Fibroblast of mammary gland (primary cell): ENCODE data around the gene MFN2.
A peak's percentile ranks its signal among the peaks of the same experiment; 100 is the strongest.

Experiments
- DNase-seq: peaks from one replicate; pipeline ENCODE4 v3.0.0-alpha.2; 2010; ENCODE audit warnings: low read depth
- H3K4me3 ChIP-seq: 2 replicates; pipeline ENCODE4 v1.5.1; 2011; ENCODE audit warnings: low read depth, mild to moderate bottlenecking, low read length, moderate library complexity; ENCODE audit not compliant: control insufficient read depth
- TF ChIP-seq, protein P1 (sequence below): conservative IDR thresholded peaks from 2 replicates; pipeline ENCODE4 v1.5.1; 2011; ENCODE audit warnings: low read depth, low read length, inconsistent platforms; ENCODE audit not compliant: control insufficient read depth, insufficient read depth

The MFN2 gene

DNA sequence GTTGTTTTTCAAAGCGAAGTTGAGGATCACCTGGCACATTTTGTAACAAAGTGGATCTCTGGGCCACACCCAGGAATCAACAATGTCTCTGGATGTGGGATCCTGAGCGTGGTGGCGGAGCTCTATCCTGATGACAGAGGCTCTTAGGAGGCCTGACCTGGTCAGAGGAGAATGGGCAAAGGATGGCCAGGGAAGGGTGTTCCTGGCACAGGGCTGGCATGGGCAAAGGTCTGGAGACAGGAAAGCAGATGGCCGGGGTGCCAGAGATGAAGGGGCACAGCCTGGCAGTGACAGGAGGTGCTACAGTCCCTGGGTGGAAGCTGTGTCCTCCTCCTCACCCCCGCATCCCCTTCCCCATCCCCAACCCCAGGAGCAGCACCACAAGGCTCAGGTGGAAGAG, 20.0 kb upstream of the MFN2 start:
- DNase-seq: no peak
- TF ChIP-seq, protein P1, sequence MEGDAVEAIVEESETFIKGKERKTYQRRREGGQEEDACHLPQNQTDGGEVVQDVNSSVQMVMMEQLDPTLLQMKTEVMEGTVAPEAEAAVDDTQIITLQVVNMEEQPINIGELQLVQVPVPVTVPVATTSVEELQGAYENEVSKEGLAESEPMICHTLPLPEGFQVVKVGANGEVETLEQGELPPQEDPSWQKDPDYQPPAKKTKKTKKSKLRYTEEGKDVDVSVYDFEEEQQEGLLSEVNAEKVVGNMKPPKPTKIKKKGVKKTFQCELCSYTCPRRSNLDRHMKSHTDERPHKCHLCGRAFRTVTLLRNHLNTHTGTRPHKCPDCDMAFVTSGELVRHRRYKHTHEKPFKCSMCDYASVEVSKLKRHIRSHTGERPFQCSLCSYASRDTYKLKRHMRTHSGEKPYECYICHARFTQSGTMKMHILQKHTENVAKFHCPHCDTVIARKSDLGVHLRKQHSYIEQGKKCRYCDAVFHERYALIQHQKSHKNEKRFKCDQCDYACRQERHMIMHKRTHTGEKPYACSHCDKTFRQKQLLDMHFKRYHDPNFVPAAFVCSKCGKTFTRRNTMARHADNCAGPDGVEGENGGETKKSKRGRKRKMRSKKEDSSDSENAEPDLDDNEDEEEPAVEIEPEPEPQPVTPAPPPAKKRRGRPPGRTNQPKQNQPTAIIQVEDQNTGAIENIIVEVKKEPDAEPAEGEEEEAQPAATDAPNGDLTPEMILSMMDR: no peak
- no peak overlapping the region for H3K4me3 ChIP-seq

DNA sequence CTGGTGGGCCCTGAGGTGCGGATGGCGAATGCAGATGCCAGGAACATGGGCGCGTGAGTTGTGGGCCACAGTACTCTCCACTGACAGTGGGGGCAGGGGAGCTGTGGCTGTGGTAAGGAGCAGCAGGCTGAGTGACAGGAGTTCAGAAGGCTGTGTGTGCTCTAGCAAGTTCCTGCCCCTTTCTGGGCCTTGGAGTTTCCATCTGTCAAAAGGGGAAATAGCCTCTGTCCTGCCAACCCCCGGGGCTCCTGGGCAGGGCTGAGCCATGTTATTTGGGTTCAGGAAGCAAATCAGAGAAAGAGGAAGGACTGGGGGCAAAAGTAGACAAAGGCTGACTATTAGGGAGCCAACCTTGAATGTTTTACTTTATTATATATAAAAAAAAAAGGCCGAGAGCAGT, 19.5 kb upstream of the MFN2 start:
- TF ChIP-seq, protein P1: no peak
- no peak for DNase-seq
- no peak overlapping the region for H3K4me3 ChIP-seq

DNA sequence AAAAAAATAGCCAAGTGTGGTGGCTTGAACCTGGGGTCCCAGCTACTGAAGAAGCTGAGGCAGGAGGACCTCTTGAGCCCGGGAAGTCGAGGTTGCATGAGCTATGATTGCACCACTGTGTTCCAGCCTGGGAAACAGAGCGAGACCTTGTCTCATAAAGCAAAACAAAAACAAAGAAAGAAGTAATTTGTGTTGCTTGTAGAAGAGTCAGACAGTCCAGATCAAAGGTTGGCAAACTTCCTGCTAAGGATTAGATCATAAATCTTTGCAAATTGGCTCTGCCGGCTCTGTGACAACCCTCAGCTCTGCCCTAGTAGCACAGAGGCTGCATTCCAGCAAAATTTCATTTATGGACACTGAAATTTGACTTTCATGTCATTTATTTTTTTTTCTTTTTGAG, 19.0 kb upstream of the MFN2 start:
- H3K4me3 ChIP-seq: no peak overlapping the region
- DNase-seq: peak; percentile 53
- TF ChIP-seq, protein P1: no peak

DNA sequence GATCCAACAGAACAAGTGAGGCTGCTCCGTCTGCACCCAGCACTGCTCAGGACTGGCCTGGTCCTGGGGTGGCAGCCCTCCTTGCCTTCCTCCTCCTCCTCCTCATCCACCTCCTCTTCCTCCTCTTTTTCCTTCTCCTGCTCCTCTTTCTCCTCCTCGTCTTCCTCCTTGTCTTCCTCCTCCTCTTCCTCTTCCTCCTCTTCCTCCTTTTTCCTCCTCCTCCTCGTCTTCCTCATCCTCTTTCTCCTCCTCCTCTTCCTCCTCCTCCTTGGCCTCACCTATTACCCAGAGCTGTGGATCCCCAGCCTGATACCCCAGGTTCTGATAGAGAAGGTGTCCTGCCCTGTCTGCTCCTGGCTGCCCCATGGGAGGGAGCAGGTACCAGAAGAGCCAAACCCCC, 16.6 kb upstream of the MFN2 start:
- no peak overlapping the region for H3K4me3 ChIP-seq
- DNase-seq: no peak
- TF ChIP-seq, protein P1: no peak

DNA sequence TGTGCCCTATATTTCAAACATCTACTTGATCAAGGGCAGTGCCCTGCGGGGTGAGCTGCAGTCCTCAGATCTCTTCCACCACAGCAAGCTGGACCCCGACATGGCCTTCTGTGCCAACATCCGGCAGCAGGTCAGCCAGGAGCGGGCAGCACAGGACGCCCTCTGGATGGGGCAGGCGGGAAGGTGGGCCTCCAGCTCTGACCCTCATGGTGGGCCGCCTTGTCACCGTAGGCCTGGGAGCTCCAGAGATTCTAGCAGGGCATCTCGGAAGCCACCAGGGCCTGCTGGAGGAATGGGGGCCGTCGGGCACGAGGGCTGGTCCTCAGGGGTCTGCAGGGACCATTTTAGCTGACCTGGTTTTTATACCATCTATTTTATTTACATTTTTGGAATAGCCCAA, 15.6 kb upstream of the MFN2 start:
- H3K4me3 ChIP-seq: no peak overlapping the region
- TF ChIP-seq, protein P1: no peak
- no peak for DNase-seq

DNA sequence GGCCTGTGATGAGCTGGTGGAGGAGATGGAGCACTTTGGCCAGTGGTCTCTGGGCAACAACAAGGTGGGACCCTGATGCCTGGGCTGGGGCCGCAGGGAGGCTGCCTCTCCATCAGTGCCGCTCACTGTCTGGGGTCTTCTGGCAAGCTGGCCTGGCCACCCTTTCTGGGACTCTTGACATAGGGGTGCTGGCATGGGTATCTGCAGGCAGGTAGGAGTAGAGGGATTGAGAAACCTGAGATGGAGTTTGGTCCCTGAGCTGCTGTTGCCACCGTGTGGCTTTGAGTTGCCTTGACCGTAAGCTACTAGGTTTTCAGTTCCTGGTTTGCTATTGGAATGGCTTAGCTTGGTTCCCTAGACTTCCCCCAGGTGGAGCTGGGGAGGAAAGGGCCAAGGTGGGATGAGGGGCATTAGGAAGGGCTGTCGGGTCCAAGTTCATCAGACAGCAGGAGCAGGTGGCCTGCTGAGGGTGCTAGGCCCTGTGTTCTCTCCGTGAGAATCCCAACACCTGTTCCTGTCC, 13.2 kb upstream of the MFN2 start:
- no peak overlapping the region for H3K4me3 ChIP-seq
- TF ChIP-seq, protein P1: peak; percentile 32
- peak; percentile 39 for DNase-seq
